Globus pallidus (tissue), 1 donor: Measurements from ENCODE around the gene PTPN23.
A peak's percentile ranks its signal among the peaks of the same experiment; 100 is the strongest.
"Not testable (repeated sequence)": the region's sequence is repeated elsewhere in the genome, so short reads cannot be mapped to it uniquely, and the experiment has no call there.

ENCODE experiments used
- DNase-seq: peaks from one replicate; pipeline ENCODE4 v3.0.0-alpha.2; 2015; ENCODE audit warnings: low spot score

PTPN23 gene

GRCh38 chr3:47370020-47370419, 10.8 kb upstream of the PTPN23 start:
- DNase-seq: not testable (repeated sequence)

GRCh38 chr3:47370887-47371697, 9.7 kb upstream of the PTPN23 start:
- no peak for DNase-seq

GRCh38 chr3:47374587-47374986, 6.2 kb upstream of the PTPN23 start:
- no peak for DNase-seq

GRCh38 chr3:47376393-47376792, 4.4 kb upstream of the PTPN23 start:
- no peak for DNase-seq

GRCh38 chr3:47377186-47377585, 3.6 kb upstream of the PTPN23 start:
- DNase-seq: peak; percentile 16

- no peak for DNase-seq
Observed at GRCh38 chr3:47378869-47379268, 2.0 kb upstream of the PTPN23 start.

- no peak for DNase-seq
Observed at GRCh38 chr3:47379411-47379899, 1.4 kb upstream of the PTPN23 start.

- DNase-seq: no peak
Observed at GRCh38 chr3:47380026-47380600, 708 bp upstream of the PTPN23 start.

GRCh38 chr3:47381317-47382157, 716 bp downstream of the PTPN23 start:
- DNase-seq: peak; percentile 68

- no peak for DNase-seq
Observed at GRCh38 chr3:47384425-47384824, 3.6 kb downstream of the PTPN23 start.

GRCh38 chr3:47385007-47385406, 4.2 kb downstream of the PTPN23 start:
- DNase-seq: no peak

- no peak for DNase-seq
Observed at GRCh38 chr3:47385796-47386195, 5.0 kb downstream of the PTPN23 start.

GRCh38 chr3:47392933-47393332, 12.1 kb downstream of the PTPN23 start:
- DNase-seq: no peak

- no peak for DNase-seq
Observed at GRCh38 chr3:47394140-47394870, 13.5 kb downstream of the PTPN23 start.

- no peak for DNase-seq
Observed at GRCh38 chr3:47394881-47395280, 14.1 kb downstream of the PTPN23 start.

- DNase-seq: no peak
Observed at GRCh38 chr3:47398228-47398627, 17.4 kb downstream of the PTPN23 start.

- no peak for DNase-seq
Observed at GRCh38 chr3:47399016-47399415, 18.2 kb downstream of the PTPN23 start.

GRCh38 chr3:47399531-47400270, 18.9 kb downstream of the PTPN23 start:
- no peak for DNase-seq

- DNase-seq: no peak
Observed at GRCh38 chr3:47404431-47404876, 23.6 kb downstream of the PTPN23 start.

- DNase-seq: peak; percentile 87
Observed at GRCh38 chr3:47404955-47405790, 24.4 kb downstream of the PTPN23 start.
